SJCRH30 (cell line): Measurements from ENCODE around the gene CHST14. TPM values are rescaled to one million over a fixed set of nuclear protein-coding genes. Genes with fewer than 3 reads are reported as not detected.

ENCODE experiments used
- DNase-seq, 2 experiments: peaks; one replicate each; pipeline ENCODE4 v3.0.0-alpha.2; 2015 to 2020
- H3K27ac ChIP-seq: fragments of 250-450 bp; sonication (Bioruptor Pico); 2 replicates; pipeline ENCODE4 v1.5.1; 2020; ENCODE audit warnings: mild to moderate bottlenecking, moderate library complexity
- H3K27me3 ChIP-seq: fragments of 250-450 bp; sonication (Bioruptor Pico); 2 replicates; pipeline ENCODE4 v1.5.1; 2020; ENCODE audit warnings: mild to moderate bottlenecking, moderate library complexity
- H3K36me3 ChIP-seq: fragments of 250-450 bp; sonication (Bioruptor Pico); 2 replicates; pipeline ENCODE4 v1.5.1; 2020; ENCODE audit warnings: mild to moderate bottlenecking, moderate library complexity
- H3K4me1 ChIP-seq: fragments of 250-450 bp; sonication (Bioruptor Pico); 2 replicates; pipeline ENCODE4 v1.5.1; 2020; ENCODE audit warnings: mild to moderate bottlenecking, moderate library complexity
- H3K4me3 ChIP-seq: fragments of 250-450 bp; sonication (Bioruptor Pico); 2 replicates; pipeline ENCODE4 v1.5.1; 2020; ENCODE audit warnings: mild to moderate bottlenecking, moderate library complexity
- H3K9me3 ChIP-seq: fragments of 250-450 bp; sonication (Bioruptor Pico); replicated peaks from 2 replicates; pipeline ENCODE4 v1.5.1; 2020; ENCODE audit warnings: mild to moderate bottlenecking, moderate library complexity
- total RNA-seq: library from RNA; depleted of rRNA; stranded (reverse); fragments of >200 nt; shearing (Covaris generic); gene quantifications from 2 replicates; pipeline ENCODE4 v1.2.3, GENCODE V29; 2014; rRNA removed

Gene CHST14
- total RNA-seq: 36.7 and 39.4 TPM in 2 replicates

GRCh38 chr15:40470423-40471104 lies at the start of gene CHST14:
TSS of gene CHST14 (plus strand) at chr15:40470984. CDS start at chr15:40471214, 230 bp downstream.
- no peaks in the 10 kb centered on the region for H3K9me3 ChIP-seq
- H3K36me3 ChIP-seq: peaks cover under 1% of the 10 kb centered on the region
- H3K4me1 ChIP-seq: peaks cover 17% of the 10 kb centered on the region
- H3K27me3 ChIP-seq: no peaks in the 10 kb centered on the region
- H3K4me3 ChIP-seq: peak within 1 kb of the TSS; percentile 100
- peak; percentile 70 to 76 for DNase-seq
- H3K27ac ChIP-seq: peak within 1 kb of the TSS; percentile 84

- no peaks in the 10 kb centered on the region for H3K27me3 ChIP-seq
- peaks cover 3% of the 10 kb centered on the region; the same call in 1 of the 2 replicates for H3K36me3 ChIP-seq
- no peak overlapping the region for H3K4me3 ChIP-seq
- DNase-seq: peak; percentile 46 to 61
- peaks cover 24% of the 10 kb centered on the region for H3K4me1 ChIP-seq
- H3K9me3 ChIP-seq: no peaks in the 10 kb centered on the region
- no peak overlapping the region for H3K27ac ChIP-seq
These were observed 49.3 kb upstream of the CHST14 start for GRCh38 chr15:40421246-40422157.

GRCh38 chr15:40424483-40425115 lies 46.2 kb upstream of the CHST14 start:
- Histone ChIP-seq H3K4me3 (no peak overlapping the region), H3K36me3 (no peaks in the 10 kb centered on the region), H3K9me3 (no peaks in the 10 kb centered on the region), H3K4me1 (peaks cover 24% of the 10 kb centered on the region), H3K27ac (peak overlapping the region; percentile 37), H3K27me3 (no peaks in the 10 kb centered on the region; the same call in 1 of the 2 replicates)
- DNase-seq: peak; percentile 74 to 89

GRCh38 chr15:40425681-40426080 lies 45.1 kb upstream of the CHST14 start:
- Histone ChIP-seq H3K9me3 (no peaks in the 10 kb centered on the region), H3K4me3 (no peak overlapping the region), H3K27ac (no peak overlapping the region), H3K36me3 (no peaks in the 10 kb centered on the region), H3K27me3 (no peaks in the 10 kb centered on the region; the same call in 1 of the 2 replicates), H3K4me1 (peaks cover 24% of the 10 kb centered on the region)
- no peak for DNase-seq

- Histone ChIP-seq H3K36me3 (no peaks in the 10 kb centered on the region), H3K9me3 (no peaks in the 10 kb centered on the region), H3K4me1 (peaks cover 13% of the 10 kb centered on the region), H3K4me3 (no peak overlapping the region), H3K27ac (no peak overlapping the region), H3K27me3 (no peaks in the 10 kb centered on the region; the same call in 1 of the 2 replicates)
- DNase-seq: no peak
These were observed 43.6 kb upstream of the CHST14 start for GRCh38 chr15:40427188-40427587.

GRCh38 chr15:40428185-40428584 lies 42.6 kb upstream of the CHST14 start:
- DNase-seq: no peak
- Histone ChIP-seq H3K27ac (no peak overlapping the region), H3K4me3 (no peak overlapping the region), H3K36me3 (no peaks in the 10 kb centered on the region), H3K4me1 (peaks cover 13% of the 10 kb centered on the region), H3K27me3 (no peaks in the 10 kb centered on the region; the same call in 1 of the 2 replicates), H3K9me3 (no peaks in the 10 kb centered on the region)

- no peak overlapping the region for H3K27ac ChIP-seq
- no peaks in the 10 kb centered on the region for H3K9me3 ChIP-seq
- H3K4me1 ChIP-seq: peaks cover 13% of the 10 kb centered on the region
- no peaks in the 10 kb centered on the region; the same call in 1 of the 2 replicates for H3K27me3 ChIP-seq
- no peak overlapping the region for H3K4me3 ChIP-seq
- no peak for DNase-seq
- H3K36me3 ChIP-seq: no peaks in the 10 kb centered on the region
These were observed 41.6 kb upstream of the CHST14 start for GRCh38 chr15:40429068-40429710.

- no peaks in the 10 kb centered on the region; the same call in 1 of the 2 replicates for H3K27me3 ChIP-seq
- H3K27ac ChIP-seq: no peak overlapping the region
- H3K4me3 ChIP-seq: no peak overlapping the region
- DNase-seq: no peak
- no peaks in the 10 kb centered on the region for H3K36me3 ChIP-seq
- no peaks in the 10 kb centered on the region for H3K9me3 ChIP-seq
- peaks cover 2% of the 10 kb centered on the region; the same call in 1 of the 2 replicates for H3K4me1 ChIP-seq
These were observed 40.4 kb upstream of the CHST14 start for GRCh38 chr15:40430271-40430805.

- Histone ChIP-seq H3K27ac (no peak overlapping the region), H3K4me3 (no peak overlapping the region), H3K36me3 (no peaks in the 10 kb centered on the region), H3K4me1 (peaks cover 8% of the 10 kb centered on the region; the same call in 1 of the 2 replicates), H3K9me3 (no peaks in the 10 kb centered on the region), H3K27me3 (peaks cover 15% of the 10 kb centered on the region; the same call in 1 of the 2 replicates)
- no peak for DNase-seq
These were observed 35.6 kb upstream of the CHST14 start for GRCh38 chr15:40435023-40435709.

GRCh38 chr15:40435710-40436089 lies 35.1 kb upstream of the CHST14 start:
- H3K9me3 ChIP-seq: no peaks in the 10 kb centered on the region
- no peak for DNase-seq
- H3K27me3 ChIP-seq: peaks cover 15% of the 10 kb centered on the region; the same call in 1 of the 2 replicates
- H3K27ac ChIP-seq: no peak overlapping the region
- peaks cover 8% of the 10 kb centered on the region; the same call in 1 of the 2 replicates for H3K4me1 ChIP-seq
- H3K4me3 ChIP-seq: peak overlapping the region; percentile 58
- H3K36me3 ChIP-seq: no peaks in the 10 kb centered on the region

GRCh38 chr15:40436116-40436891 lies 34.5 kb upstream of the CHST14 start:
- DNase-seq: peak; percentile 62 to 64
- Histone ChIP-seq H3K27ac (no peak overlapping the region), H3K4me1 (peaks cover 8% of the 10 kb centered on the region; the same call in 1 of the 2 replicates), H3K9me3 (no peaks in the 10 kb centered on the region), H3K4me3 (peak overlapping the region; percentile 58), H3K36me3 (no peaks in the 10 kb centered on the region), H3K27me3 (peaks cover 15% of the 10 kb centered on the region; the same call in 1 of the 2 replicates)

- peak overlapping the region; percentile 58 for H3K4me3 ChIP-seq
- H3K4me1 ChIP-seq: peaks cover 8% of the 10 kb centered on the region; the same call in 1 of the 2 replicates
- H3K9me3 ChIP-seq: no peaks in the 10 kb centered on the region
- H3K27ac ChIP-seq: no peak overlapping the region
- peaks cover 15% of the 10 kb centered on the region; the same call in 1 of the 2 replicates for H3K27me3 ChIP-seq
- H3K36me3 ChIP-seq: no peaks in the 10 kb centered on the region
- DNase-seq: peak in 1 of 2 experiments; percentile 22
These were observed 33.7 kb upstream of the CHST14 start for GRCh38 chr15:40436892-40437751.
